Measurements from ENCODE around the gene SETD7.

DNA sequence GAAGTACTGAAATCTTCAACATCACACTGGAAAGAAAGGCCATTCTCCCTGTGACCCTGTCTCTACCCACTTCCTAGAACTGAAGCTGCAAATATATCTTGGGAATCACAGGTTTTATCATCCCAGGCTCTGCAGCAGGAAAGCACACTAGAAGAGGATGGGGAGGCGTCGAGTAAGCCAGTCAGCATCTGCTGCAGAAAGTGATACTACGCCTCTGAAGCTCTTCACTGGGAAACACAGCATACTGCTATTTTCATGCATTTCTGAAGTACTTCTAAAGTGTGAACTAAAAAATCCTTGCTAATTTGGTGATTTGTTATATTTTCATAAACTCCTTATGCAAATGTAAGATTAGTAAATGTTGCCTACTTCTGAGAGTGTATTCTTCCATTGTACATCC, 73.0 kb downstream of the SETD7 start:
- TF ChIP-seq, protein P1, sequence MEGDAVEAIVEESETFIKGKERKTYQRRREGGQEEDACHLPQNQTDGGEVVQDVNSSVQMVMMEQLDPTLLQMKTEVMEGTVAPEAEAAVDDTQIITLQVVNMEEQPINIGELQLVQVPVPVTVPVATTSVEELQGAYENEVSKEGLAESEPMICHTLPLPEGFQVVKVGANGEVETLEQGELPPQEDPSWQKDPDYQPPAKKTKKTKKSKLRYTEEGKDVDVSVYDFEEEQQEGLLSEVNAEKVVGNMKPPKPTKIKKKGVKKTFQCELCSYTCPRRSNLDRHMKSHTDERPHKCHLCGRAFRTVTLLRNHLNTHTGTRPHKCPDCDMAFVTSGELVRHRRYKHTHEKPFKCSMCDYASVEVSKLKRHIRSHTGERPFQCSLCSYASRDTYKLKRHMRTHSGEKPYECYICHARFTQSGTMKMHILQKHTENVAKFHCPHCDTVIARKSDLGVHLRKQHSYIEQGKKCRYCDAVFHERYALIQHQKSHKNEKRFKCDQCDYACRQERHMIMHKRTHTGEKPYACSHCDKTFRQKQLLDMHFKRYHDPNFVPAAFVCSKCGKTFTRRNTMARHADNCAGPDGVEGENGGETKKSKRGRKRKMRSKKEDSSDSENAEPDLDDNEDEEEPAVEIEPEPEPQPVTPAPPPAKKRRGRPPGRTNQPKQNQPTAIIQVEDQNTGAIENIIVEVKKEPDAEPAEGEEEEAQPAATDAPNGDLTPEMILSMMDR (IDR thresholded peaks at IDR 0.05; ENCODE audit: low read depth, low read length), result no peak
- TF ChIP-seq POLR2A (IDR thresholded peaks at IDR 0.05; ENCODE audit: extremely low read depth, insufficient read length), result no peak

Measured in NB4 (cell line).